Measurements from ENCODE around the gene SETD1B.

DNA sequence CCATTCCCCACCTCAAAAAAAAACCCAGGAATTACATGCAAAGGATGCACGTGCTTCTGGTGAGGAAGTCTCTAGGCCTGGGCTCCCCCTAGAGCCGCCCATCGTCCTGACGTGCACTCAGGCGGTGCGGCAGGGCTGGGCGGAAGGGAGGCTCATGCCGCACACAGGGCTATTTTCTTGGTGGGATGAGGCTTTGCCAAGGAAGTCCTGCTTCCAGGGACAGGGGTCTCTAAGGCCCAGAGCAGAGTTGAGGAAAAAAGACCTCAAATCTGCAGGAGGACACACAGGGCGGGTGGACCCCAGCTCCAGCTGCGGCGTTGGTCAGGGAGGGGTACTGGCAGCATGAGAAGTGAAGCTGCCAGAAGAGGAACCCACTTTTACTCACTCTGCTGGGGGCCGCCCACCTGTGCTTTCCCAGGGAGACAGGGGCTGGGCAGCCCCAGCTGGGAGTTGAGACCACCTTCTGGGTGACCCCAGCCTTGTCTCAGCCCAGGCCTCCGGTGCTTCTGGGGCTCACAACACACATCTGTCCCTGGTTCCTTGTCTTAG, 14.5 kb upstream of the SETD1B start:
- TF ChIP-seq, protein P1, sequence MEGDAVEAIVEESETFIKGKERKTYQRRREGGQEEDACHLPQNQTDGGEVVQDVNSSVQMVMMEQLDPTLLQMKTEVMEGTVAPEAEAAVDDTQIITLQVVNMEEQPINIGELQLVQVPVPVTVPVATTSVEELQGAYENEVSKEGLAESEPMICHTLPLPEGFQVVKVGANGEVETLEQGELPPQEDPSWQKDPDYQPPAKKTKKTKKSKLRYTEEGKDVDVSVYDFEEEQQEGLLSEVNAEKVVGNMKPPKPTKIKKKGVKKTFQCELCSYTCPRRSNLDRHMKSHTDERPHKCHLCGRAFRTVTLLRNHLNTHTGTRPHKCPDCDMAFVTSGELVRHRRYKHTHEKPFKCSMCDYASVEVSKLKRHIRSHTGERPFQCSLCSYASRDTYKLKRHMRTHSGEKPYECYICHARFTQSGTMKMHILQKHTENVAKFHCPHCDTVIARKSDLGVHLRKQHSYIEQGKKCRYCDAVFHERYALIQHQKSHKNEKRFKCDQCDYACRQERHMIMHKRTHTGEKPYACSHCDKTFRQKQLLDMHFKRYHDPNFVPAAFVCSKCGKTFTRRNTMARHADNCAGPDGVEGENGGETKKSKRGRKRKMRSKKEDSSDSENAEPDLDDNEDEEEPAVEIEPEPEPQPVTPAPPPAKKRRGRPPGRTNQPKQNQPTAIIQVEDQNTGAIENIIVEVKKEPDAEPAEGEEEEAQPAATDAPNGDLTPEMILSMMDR (IDR thresholded peaks at IDR 0.05; ENCODE audit: low read depth, low read length, poor library complexity, severe bottlenecking), result no peak
- no peak for TF ChIP-seq EZH2phosphoT487 (IDR thresholded peaks at IDR 0.05; ENCODE audit: borderline replicate concordance, low read length)

Measured in DOHH2 (cell line).